NCI-H748 (cell line): ENCODE data around the gene STXBP5L.
"Not testable (repeated sequence)": the region's sequence is repeated elsewhere in the genome, so short reads cannot be mapped to it uniquely, and the experiment has no call there.

Experiments
- DNase-seq: peaks from one replicate; lab custom pipeline; 2025; ENCODE audit not compliant: unreplicated experiment; lab: John Stamatoyannopoulos, UW

The STXBP5L gene

GRCh38 chr3:121414924-121415323, 506.9 kb downstream of the STXBP5L start:
- no peak for DNase-seq

DNA sequence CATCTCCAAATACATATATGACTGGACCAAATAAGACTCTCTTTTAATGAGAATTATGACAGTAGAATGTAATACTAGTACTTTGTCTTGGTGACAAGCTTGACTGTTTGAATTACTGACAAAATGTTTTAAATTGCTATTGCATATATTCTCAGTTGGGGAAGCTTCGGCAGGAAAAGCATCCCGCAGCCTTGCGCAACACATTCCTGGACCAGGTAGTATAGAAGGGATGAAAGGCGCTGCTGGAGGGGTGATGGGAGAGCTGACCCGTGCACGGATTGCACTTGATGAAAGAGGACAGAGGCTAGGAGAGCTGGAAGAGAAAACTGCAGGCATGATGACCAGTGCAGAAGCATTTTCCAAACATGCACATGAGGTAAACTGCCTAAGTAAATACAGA, 510.2 kb downstream of the STXBP5L start:
- no peak for DNase-seq

DNA sequence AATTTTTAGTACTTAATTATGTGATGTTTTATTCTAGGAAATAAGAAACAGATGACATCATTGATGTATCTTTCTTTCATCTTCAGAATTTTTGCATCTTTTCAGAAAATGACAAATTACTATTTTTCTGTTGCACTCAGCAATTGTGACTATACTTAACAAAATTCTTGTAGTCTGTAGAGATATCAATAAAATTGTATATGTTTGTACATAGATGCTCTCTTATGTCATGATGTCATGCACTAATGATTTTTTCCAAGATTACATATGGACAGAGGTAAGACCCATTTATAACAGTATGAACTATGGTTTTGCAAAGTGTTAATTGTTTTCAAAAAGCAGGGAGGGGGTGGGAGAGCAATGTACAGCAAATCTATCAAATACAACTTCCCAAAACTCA, 516.5 kb downstream of the STXBP5L start:
- no peak for DNase-seq

DNA sequence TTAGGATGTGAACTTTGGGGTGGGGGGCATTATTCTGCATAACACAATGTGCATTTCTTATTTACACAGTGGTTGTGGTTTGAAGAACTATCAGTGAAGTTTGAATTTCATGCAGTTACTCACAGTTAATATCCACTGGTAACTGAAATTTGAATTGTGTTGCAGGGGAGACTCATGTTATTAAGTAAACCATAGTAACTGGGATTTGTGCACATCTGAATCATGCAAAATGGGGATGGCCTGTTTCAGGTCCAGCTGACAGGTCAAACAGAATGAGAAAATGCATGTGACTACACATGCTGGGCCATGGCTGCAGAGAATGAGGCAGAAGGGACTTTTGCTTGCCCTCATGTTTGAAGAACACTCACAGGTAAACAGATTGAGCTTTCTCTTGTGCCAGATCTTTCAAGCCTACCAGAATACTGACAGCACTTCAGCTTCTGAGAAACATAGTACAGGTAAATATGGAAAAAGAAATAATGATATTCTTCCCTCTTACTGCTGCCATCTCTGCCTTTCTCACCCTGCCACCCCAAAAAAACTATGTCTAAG, 522.7 kb downstream of the STXBP5L start:
- no peak for DNase-seq

- DNase-seq: no peak
These were observed 523.9 kb downstream of the STXBP5L start for GRCh38 chr3:121431726-121432517.

GRCh38 chr3:121436074-121436473, 528.1 kb downstream of the STXBP5L start:
- DNase-seq: peak; percentile 0

DNA sequence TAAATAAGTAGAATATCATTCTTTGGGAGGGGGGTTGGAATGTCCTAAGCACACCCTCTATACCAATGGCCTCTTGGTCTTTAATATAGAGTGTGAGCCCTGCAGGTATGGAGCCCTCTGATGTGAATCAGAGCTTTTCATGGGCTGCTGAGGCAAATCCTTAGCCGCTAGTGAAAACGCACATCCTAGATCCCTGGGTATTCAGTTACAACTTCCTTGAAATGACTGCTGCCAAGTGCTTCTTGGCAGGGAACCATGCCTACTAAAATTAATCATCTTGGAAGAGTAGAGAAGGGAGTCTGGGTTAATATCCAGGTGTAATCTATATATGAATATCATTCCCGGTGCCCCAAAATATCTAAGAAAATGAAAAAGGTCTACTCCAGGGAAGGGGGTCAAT, 528.6 kb downstream of the STXBP5L start:
- no peak for DNase-seq

DNA sequence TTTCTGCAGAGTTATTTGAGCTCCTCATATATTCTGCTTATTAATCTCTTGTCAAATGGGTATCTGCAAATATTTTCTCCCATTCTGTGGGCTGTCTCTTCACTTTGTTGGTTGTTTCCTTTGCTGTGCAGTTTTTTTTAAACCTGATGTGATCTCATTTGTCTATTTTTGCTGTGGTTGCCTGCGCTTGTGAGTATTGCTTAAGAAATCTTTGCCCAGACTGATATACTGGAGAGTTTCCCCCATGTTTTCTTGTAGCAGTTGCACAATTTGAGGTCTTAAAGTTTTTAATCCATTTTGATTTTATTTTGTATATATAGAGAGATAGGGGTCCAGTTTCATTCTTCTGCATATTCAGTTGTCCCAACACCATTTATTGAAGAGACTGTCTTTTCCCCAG, 535.5 kb downstream of the STXBP5L start:
- DNase-seq: no peak

DNA sequence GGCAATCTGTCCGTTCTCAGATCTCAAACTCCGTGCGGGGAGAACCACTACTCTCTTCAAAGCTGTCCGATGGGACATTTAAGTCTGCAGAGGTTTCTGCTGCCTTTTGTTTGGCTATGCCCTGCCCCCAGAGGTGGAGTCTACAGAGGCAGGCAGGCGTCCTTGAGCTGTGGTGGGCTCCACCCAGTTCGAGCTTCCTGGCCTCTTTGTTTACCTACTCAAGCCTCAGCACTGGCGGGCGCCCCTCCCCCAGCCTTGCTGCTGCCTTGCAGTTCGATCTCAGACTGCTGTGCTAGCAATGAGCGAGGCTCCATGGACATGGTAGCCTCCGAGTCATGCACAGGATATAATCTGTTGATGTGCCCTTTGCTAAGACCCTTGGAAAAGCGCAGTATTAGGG, 543.7 kb downstream of the STXBP5L start:
- not testable (repeated sequence) for DNase-seq

DNA sequence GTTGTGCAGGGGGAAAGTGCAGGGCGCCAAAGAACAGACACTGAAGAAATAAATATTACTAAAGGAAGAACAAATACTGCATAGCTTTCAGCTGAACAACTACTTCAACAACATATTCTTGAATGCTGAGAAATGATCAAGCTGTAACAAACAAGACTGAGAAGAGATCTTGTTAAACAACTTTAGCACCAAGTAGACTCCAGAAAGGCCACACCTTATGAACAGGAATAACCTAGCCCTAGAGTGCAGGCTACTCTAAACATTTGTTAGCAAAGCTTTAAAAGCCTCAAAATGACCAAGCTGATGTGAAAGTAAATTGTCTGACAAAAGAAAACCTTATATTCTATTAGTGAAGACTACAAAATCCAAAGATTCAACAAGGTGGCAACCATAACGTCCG, 554.6 kb downstream of the STXBP5L start:
- no peak for DNase-seq

DNA sequence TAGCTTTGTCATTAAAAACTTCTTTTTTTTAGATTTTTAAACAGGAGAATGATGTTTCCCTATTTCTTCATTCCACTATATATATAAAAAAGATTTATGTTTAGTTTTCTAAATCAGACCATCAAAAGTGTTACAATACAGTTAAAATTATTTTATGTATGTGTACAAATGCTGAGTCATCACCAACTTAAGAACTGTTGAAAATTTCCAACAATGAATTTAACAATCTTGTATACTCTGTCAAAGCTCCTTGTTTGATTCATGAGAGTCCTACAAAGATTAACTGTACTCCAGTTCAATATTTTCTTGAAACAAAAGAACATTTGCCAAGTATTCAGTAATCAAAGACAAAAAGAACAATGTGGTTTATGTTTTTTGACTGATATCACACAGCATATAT, 555.7 kb downstream of the STXBP5L start:
- no peak for DNase-seq

- DNase-seq: no peak
These were observed 559.1 kb downstream of the STXBP5L start for GRCh38 chr3:121467085-121467484.

- DNase-seq: no peak
These were observed 565.0 kb downstream of the STXBP5L start for GRCh38 chr3:121473001-121473400.
